Measurements from ENCODE around the gene HOXD13.

HOXD13 gene

DNA sequence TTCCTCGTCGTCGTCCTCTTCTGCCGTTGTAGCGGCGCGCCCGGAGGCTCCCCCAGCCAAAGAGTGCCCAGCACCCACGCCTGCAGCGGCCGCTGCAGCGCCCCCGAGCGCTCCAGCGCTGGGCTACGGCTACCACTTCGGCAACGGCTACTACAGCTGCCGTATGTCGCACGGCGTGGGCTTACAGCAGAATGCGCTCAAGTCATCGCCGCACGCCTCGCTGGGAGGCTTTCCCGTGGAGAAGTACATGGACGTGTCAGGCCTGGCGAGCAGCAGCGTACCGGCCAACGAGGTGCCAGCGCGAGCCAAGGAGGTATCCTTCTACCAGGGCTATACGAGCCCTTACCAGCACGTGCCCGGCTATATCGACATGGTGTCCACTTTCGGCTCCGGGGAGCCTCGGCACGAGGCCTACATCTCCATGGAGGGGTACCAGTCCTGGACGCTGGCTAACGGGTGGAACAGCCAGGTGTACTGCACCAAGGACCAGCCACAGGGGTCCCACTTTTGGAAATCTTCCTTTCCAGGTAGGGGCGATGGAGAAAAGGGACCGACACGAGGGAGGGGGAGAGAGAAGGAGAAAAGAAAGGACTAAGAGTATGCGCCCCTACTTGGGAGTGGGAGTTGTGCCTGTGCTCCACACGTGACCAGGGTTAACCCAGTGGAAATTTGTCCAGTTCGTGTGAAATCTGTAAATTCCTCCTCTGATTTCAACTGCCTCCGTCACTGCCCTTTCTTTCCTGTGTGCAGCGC lies 800 bp downstream of the HOXD13 start (continued):
- TF ChIP-seq, protein P1, sequence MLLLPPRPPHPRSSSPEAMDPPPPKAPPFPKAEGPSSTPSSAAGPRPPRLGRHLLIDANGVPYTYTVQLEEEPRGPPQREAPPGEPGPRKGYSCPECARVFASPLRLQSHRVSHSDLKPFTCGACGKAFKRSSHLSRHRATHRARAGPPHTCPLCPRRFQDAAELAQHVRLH (tag by site-specific recombination; IDR thresholded peaks at IDR 0.05) = no peak
- TF ChIP-seq ZNF184 (tag by site-specific recombination; IDR thresholded peaks at IDR 0.05) = no peak
- TF ChIP-seq ZSCAN23 (tag by site-specific recombination; IDR thresholded peaks at IDR 0.05) = no peak
- TF ChIP-seq RBAK (tag by site-specific recombination; IDR thresholded peaks at IDR 0.05) = no peak
- no peak for TF ChIP-seq ZNF830 (tag by site-specific recombination; IDR thresholded peaks at IDR 0.05; ENCODE audit: low read depth)
- no peak for TF ChIP-seq ZNF23 (tag by site-specific recombination; IDR thresholded peaks at IDR 0.05; ENCODE audit: borderline replicate concordance)
- no peak; the same call in 1 of the 2 replicates for TF ChIP-seq GLIS2 (tag by site-specific recombination; IDR thresholded peaks at IDR 0.05)
- no peak for TF ChIP-seq ZNF140 (tag by site-specific recombination; IDR thresholded peaks at IDR 0.05)
- no peak for TF ChIP-seq ZNF214 (tag by site-specific recombination; IDR thresholded peaks at IDR 0.05; ENCODE audit: borderline replicate concordance)
- TF ChIP-seq TCF7L2 (IDR thresholded peaks at IDR 0.05; ENCODE audit: borderline replicate concordance, low read depth, low read length) = no peak
- no peak for TF ChIP-seq ZNF776 (tag by site-specific recombination; IDR thresholded peaks at IDR 0.05; ENCODE audit: borderline replicate concordance)
- TF ChIP-seq ZNF777 (tag by site-specific recombination; IDR thresholded peaks at IDR 0.05; ENCODE audit: borderline replicate concordance) = 0 out of 2 replicates have a peak, but pooled peaks have one; percentile 31
- TF ChIP-seq, protein P2, sequence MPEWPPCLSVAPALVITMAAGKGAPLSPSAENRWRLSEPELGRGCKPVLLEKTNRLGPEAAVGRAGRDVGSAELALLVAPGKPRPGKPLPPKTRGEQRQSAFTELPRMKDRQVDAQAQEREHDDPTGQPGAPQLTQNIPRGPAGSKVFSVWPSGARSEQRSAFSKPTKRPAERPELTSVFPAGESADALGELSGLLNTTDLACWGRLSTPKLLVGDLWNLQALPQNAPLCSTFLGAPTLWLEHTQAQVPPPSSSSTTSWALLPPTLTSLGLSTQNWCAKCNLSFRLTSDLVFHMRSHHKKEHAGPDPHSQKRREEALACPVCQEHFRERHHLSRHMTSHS (tag by site-specific recombination; IDR thresholded peaks at IDR 0.05) = no peak
- TF ChIP-seq TRIM28 (IDR thresholded peaks at IDR 0.05; ENCODE audit: borderline replicate concordance, low read length) = no peak
- TF ChIP-seq FEZF1 (tag by site-specific recombination; IDR thresholded peaks at IDR 0.05) = no peak
- TF ChIP-seq MZF1 (tag by site-specific recombination; IDR thresholded peaks at IDR 0.05; ENCODE audit: borderline replicate concordance) = no peak
- TF ChIP-seq ZNF837 (tag by site-specific recombination; IDR thresholded peaks at IDR 0.05) = no peak
- TF ChIP-seq HOXD13 (CRISPR knock-in tag; IDR thresholded peaks at IDR 0.05; ENCODE audit: borderline replicate concordance) = no peak
- TF ChIP-seq, protein P3, sequence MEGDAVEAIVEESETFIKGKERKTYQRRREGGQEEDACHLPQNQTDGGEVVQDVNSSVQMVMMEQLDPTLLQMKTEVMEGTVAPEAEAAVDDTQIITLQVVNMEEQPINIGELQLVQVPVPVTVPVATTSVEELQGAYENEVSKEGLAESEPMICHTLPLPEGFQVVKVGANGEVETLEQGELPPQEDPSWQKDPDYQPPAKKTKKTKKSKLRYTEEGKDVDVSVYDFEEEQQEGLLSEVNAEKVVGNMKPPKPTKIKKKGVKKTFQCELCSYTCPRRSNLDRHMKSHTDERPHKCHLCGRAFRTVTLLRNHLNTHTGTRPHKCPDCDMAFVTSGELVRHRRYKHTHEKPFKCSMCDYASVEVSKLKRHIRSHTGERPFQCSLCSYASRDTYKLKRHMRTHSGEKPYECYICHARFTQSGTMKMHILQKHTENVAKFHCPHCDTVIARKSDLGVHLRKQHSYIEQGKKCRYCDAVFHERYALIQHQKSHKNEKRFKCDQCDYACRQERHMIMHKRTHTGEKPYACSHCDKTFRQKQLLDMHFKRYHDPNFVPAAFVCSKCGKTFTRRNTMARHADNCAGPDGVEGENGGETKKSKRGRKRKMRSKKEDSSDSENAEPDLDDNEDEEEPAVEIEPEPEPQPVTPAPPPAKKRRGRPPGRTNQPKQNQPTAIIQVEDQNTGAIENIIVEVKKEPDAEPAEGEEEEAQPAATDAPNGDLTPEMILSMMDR (tag by site-specific recombination; IDR thresholded peaks at IDR 0.05) = peak; percentile 76
- TF ChIP-seq ZBTB1 (tag by site-specific recombination; IDR thresholded peaks at IDR 0.05) = no peak
- TF ChIP-seq ZNF600 (tag by site-specific recombination; IDR thresholded peaks at IDR 0.05) = 0 out of 2 replicates have a peak, but pooled peaks have one; percentile 20
- TF ChIP-seq, protein P4, sequence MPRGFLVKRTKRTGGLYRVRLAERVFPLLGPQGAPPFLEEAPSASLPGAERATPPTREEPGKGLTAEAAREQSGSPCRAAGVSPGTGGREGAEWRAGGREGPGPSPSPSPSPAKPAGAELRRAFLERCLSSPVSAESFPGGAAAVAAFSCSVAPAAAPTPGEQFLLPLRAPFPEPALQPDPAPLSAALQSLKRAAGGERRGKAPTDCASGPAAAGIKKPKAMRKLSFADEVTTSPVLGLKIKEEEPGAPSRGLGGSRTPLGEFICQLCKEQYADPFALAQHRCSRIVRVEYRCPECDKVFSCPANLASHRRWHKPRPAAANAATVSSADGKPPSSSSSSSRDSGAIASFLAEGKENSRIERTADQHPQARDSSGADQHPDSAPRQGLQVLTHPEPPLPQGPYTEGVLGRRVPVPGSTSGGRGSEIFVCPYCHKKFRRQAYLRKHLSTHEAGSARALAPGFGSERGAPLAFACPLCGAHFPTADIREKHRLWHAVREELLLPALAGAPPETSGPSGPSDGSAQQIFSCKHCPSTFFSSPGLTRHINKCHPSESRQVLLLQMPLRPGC (tag by site-specific recombination; IDR thresholded peaks at IDR 0.05) = no peak
- TF ChIP-seq, protein P5, sequence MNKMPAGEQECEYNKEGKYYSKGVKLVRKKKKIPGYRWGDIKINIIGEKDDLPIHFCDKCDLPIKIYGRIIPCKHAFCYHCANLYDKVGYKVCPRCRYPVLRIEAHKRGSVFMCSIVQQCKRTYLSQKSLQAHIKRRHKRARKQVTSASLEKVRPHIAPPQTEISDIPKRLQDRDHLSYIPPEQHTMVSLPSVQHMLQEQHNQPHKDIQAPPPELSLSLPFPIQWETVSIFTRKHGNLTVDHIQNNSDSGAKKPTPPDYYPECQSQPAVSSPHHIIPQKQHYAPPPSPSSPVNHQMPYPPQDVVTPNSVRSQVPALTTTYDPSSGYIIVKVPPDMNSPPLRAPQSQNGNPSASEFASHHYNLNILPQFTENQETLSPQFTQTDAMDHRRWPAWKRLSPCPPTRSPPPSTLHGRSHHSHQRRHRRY (tag by site-specific recombination; IDR thresholded peaks at IDR 0.05) = no peak
- no peak for TF ChIP-seq ZNF426 (tag by site-specific recombination; IDR thresholded peaks at IDR 0.05)
- TF ChIP-seq ZNF37A (tag by site-specific recombination; IDR thresholded peaks at IDR 0.05) = no peak
- TF ChIP-seq ZNF138 (tag by site-specific recombination; IDR thresholded peaks at IDR 0.05; ENCODE audit: borderline replicate concordance) = no peak
- no peak for TF ChIP-seq ZNF654 (tag by site-specific recombination; IDR thresholded peaks at IDR 0.05; ENCODE audit: low read depth)
- TF ChIP-seq ZXDB (tag by site-specific recombination; IDR thresholded peaks at IDR 0.05) = no peak; the same call in none of the 2 replicates
- no peak; the same call in 1 of the 2 replicates for TF ChIP-seq ZFP69B (tag by site-specific recombination; IDR thresholded peaks at IDR 0.05)
- TF ChIP-seq ZNF549 (tag by site-specific recombination; IDR thresholded peaks at IDR 0.05) = no peak
- TF ChIP-seq ZBTB48 (tag by site-specific recombination; IDR thresholded peaks at IDR 0.05) = peak; percentile 77
- TF ChIP-seq SCRT1 (tag by site-specific recombination; IDR thresholded peaks at IDR 0.05; ENCODE audit: borderline replicate concordance) = no peak
- TF ChIP-seq ZNF530 (tag by site-specific recombination; IDR thresholded peaks at IDR 0.05; ENCODE audit: low read depth) = no peak
- peak; percentile 93 for TF ChIP-seq PRDM1 (tag by site-specific recombination; IDR thresholded peaks at IDR 0.05)
